Measurements from ENCODE around the gene ABTB2.
"Not testable (repeated sequence)": the region's sequence is repeated elsewhere in the genome, so short reads cannot be mapped to it uniquely, and the experiment has no call there.

Gene ABTB2

DNA sequence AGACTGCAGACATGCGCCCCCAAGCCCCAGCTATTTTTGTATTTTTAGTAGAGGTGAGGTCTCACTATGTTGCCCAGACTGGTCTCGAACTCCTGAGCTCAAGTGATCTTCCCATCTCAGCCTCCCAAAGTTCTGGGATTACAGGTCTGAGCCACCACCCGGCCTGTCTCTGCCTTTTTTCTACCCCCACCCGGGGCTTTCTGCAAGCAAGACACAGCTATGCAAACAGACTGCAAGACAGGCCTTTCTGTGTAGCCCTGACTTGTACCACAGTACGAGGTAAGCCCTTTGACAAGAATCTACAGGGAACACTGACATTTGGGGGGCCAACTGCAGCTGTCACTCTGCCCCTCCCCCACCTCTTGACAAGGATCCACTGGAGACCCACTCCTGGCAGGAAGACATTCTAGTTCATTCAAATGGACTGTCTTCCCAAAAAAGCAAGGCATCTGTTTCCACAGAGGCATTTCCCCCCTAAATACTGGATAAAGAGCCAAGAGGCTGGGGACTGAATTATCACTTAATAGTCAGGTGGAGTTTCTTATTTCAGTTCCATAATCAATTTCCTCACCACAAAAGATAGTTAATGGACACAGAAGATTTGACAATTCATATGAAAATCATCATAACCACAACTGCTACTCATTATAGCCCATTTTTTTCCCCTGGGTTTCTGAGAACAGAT is 118.2 kb downstream of the ABTB2 start:
- DNase-seq (ENCODE audit: low read depth in 2 of 2) = no peak

DNA sequence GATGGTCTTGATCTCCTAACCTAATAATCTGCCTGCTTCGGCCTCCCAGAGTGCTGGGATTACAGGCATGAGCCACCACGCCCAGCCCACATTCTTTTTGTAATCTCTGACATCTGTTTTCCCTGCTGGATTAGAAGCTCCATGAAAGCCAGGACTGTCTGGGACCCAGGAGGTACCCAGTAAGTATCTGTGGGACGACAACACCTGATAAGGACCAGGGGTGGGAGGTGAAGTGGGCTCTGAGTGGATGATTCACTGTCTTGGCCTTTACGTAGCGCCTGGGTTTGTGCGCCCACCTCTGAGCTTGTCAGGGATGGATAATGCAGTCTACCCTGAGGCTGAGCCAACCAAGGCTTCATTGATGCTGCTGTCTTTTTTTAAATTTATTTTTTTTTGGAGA is 118.8 kb downstream of the ABTB2 start:
- DNase-seq (ENCODE audit: low read depth in 2 of 2) = no peak

DNA sequence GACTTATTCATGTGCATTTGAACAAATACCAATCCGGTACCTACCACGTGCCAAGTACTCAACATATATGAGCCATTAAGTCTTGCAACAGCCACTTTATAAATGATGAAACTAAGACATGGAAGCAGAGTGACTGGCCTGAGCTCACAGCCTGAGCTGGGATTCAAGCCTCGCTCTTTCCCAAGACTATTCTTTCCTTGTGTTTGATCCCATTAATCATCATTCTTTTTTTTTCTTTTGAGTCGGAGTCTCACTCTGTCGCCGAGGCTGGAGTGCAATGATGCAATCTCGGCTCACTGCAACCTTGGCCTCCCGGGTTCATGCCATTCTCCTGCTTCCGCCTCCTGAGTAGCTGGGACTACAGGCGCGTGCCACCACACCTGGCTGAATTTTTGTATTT is 119.3 kb downstream of the ABTB2 start:
- no peak for DNase-seq (ENCODE audit: low read depth in 2 of 2)

DNA sequence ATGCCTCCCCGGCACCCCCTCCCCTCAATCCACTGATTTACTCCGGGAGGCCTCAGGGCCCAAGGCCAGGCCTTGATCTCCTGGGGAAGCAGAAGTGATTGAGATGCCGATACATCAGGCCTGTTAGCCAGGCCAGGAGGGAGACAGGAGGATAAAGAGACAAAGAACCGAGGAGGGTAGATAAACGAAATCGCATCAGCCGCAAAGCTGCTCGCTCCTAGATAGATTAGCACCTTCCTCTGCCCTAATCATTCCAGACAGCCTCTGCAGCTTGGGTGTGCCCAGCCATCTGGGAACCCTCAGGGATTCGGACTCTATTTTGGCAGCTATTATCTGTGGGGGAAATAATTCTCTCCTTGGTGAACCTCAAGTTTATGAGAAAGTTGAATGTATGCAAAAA is 121.2 kb downstream of the ABTB2 start:
- DNase-seq (ENCODE audit: low read depth in 2 of 2) = no peak

DNA sequence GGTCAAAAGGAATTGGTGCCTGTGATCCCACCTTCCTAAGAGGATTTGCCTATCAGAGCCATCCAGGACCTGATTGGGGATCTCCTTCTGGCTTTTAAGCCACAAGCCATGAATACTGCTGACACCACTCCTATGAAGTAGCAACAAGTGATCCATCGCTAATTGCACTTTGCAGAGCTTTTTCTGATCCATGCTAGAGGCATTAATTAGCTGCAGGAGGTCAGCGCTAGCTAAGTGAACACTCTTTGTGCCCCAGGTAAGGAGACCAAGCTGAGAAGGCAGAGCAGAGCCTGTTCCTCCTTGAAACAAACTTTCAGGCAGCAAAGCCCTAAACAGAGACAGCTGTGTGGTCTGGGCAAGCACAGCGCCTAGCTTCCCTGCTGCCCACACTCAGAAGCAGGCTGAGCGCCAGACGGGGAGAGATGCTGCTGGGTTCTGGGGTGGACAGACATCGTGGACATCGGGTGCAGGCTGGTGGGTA is 122.2 kb downstream of the ABTB2 start:
- no peak for DNase-seq (ENCODE audit: low read depth in 2 of 2)

DNA sequence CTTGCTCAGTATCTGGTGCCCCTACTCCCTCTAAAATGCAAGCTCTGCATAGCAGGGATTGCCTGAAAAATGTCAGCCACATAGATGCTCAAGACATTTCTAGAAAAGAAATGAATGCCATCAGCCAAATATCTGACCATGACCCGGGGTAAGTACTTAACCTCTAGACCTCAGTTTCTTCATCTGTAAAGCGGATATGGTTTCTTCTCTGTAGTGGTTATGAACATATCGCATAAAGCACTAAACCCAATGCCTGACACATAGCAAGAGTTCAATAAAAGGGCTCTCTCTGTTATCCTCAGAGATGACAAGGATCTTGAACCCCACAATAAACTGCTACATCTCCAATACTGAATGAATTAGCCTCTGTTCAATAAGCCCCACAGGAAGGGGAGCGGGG is 122.6 kb downstream of the ABTB2 start:
- DNase-seq (ENCODE audit: low read depth in 2 of 2) = no peak

DNA sequence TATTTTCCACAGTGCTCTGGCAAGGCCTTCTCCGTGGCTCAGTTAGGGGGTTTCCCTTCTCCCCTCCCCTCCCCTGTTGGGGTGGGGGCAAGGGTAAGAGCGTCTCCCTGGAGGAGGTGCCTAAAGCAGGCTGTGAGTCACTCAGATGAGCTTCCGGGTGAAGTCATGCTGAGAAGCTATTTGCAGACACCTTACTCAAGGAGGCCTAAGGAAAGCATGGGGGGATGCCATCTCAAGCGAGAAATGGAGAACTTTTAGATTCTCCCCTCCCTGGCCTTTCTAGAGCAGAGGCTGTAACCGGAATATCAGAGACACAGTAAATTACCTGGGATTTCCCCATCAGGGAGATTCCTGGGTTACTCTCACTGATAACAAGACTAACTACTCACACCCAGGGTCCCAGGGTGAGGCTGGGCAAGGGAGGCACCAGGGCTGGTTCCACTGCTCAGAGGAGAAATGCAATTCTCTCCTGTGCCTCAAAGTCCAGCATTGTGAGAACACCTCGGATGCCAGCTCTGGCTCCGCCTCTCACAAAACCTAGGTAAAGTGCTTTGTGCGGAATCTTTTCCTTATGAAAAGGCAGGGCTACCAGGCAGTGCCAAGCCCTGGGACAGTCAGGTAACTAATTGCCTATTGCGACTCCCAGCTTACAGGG is 123.6 kb downstream of the ABTB2 start:
- DNase-seq (ENCODE audit: low read depth in 2 of 2) = peak; percentile 47 to 48

DNA sequence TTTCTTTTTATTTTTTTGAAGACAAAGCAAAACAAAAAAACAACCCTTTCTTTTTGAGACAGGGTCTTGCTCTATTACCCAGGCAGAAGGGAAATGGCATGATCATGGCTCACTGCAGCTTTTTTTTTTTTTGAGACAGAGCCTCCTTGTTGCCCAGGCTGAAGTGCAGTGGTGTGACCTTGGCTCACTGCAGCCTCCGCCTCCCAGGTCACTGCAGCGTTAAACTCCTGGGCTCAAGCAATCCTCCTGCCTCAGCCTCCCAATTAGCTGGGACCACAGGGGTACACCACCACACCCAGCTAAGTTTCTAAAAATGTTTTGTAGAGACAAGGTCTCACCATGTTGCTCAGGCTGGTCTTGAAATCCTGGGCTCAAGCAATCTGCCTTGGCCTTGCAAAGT is 124.6 kb downstream of the ABTB2 start:
- no peak for DNase-seq (ENCODE audit: low read depth in 2 of 2)

DNA sequence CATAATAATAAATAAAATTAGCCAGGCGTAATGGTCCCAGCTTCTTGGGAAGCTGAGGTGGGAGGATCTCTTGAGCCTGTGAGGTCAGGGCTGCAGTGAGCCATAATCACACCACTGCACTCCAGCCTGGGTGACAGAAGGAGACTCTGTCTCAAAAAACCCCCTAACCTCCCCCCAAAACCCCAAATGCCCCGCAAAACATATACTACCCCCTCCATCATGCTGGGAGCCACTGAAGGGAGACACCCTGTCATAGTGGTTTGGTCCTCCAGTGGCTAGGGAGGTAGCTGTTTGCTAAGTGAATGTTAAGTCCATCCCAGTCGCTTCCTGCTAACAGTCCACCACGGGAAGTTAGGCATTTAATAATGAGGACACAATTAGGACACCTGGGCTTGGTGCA is 125.0 kb downstream of the ABTB2 start:
- DNase-seq (ENCODE audit: low read depth in 2 of 2) = no peak

DNA sequence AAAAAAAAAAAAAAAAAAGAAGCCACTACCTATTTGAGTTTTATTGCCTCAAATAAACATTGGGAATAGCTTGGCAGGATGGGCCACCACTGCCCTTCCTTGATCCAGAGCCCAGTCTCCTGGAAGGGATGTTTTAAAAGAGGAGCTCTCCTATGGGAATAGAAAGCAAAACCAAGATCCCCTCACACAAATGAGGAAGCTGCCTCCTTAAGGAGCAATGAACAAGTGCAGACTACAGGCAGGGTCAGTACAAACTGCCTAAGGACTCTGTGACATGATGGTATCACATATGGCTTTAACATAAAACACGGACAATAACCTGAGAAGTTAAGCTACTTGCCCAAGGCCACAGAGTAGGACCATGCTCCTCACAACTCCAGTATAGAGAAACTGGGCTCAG is 131.6 kb downstream of the ABTB2 start:
- DNase-seq (ENCODE audit: low read depth in 2 of 2) = no peak

DNA sequence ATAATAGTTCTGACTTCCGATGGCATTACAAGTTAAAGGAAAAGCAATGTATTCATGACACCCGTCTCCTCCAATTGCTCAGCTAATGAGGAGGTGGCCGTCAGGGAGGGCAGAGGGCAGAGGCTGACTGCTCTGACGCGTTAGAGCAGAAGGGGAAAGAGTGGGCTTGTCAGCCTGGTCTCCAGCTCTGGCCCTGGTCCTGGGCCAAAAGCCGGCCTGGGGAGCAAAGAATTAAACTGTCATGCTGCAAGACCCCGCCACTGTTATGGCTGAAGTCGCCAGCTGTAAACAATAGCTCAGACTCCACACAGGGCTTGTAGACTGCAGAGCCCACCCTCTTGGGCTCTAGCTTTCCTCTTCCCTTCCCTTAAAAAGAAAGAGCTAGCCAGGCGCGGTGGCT is 132.7 kb downstream of the ABTB2 start:
- no peak for DNase-seq (ENCODE audit: low read depth in 2 of 2)

DNA sequence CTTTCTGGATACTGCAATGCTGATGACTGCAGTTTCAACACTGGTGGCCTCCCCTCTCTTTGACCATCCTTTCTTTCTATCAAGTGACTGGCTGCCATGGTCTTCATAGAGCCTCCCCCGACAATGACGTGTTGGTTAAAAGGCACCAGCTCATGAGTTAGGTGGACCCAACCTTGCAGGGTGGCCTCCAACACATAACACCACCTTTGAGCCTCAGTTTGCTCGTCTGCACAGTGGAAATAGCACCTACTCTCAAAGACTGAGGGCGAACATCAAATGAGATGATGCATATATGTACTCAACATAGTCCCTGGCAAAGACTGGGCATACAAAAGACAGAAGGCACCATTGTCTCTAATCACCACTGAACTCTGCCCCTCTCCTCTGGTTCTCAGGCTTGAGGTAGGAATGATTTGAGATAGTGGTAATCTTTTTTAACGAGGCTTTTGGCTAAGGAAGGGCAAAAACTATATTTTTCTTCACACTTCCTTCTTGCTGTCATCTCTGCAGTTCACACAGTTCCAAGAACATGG is 133.3 kb downstream of the ABTB2 start:
- DNase-seq (ENCODE audit: low read depth in 2 of 2) = no peak

DNA sequence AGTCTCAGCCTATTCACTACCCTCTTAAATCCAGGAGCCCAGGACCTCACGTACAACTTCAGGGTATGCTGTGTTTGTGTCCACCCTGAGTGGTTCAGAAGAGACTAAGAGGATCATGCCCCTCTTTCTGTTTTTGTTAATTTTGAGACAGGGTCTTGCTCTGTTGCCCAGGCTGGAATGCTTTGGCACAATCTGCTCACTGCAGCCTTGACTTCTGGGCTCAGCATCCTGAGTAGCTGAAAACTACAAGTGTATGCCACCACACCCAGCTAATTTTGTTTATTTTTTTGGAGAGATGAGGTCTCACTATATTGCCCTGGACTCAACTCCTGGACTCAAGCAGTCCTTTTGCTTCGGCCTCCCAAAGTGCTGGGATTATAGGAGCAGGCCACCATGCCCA is 133.9 kb downstream of the ABTB2 start:
- no peak for DNase-seq (ENCODE audit: low read depth in 2 of 2)

DNA sequence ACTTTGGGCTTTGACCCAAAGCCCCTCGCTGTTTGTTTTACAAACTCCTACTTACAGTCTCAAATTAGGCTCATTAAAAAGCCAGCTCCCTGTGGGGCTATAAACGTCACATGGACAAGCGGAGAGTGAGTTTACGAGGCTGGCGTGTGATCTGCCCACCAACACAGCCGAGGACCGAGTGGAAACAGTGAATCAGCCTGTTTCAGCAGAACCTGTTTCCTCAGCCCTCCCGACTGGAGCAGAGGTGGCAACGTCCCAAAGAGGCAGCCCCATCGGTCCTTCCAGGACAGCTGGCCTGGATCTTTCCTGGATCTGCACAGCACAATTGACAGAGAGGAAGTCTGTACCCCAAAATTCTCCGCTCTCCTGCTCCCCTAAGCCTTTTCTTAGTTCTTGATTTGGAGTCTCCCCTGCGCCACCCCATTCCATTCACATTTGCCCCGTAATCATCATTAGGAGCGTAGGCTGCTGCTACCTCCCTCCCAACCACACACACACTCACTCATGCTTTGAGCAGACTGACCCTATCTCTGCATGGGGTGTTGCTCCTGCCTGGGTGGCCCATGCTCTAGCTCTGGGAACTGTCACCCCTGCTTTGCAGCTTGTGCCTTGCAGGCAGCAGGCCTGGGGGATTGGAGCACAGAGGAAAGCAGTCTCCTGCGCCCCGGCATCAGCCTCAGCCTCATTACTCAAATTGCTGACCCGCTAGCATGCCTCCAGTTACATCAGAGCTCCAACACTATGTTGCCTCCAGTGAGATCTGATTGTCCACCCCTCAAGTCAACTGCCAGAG is 134.6 kb downstream of the ABTB2 start:
- DNase-seq (ENCODE audit: low read depth in 2 of 2) = no peak

DNA sequence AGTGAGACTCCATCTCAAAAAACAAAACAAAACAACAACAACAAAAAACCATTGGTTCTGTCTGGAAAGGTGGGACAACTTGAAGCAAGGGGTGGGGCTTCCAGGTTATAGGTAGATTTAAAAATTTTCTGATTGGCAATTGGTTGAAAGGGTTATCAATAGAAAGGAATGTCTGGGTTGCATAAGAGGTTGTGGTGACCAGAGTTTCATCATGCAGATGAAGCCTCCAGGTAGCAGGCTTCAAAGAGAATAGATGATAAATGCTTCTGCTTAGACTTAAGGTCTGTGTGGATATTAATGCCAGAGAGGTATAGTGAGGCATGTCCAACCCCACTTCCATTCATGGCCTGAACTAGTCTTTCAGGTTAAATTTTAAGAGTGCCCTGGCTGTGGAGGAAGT is 135.8 kb downstream of the ABTB2 start:
- DNase-seq (ENCODE audit: low read depth in 2 of 2) = no peak

DNA sequence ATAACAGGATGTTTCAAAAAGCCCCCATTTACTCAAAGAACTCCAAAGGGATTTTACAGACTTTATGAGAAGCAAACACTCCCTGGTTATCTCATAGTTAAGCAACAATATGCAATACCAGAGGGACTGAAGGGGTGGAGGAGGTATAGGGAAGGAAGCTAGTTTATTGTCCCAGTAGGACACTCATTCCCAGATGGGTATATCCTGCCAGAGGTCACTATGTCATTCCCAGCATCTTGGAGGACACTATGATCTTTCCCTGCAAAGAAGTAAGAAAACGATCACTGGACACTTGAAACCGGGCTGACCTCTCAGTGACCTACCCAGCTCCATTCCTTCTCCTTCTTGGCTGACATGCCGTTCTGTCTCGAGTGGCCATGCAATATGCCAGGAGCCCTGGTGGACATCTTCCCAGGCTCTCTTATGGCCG is 137.9 kb downstream of the ABTB2 start:
- no peak for DNase-seq (ENCODE audit: low read depth in 2 of 2)

DNA sequence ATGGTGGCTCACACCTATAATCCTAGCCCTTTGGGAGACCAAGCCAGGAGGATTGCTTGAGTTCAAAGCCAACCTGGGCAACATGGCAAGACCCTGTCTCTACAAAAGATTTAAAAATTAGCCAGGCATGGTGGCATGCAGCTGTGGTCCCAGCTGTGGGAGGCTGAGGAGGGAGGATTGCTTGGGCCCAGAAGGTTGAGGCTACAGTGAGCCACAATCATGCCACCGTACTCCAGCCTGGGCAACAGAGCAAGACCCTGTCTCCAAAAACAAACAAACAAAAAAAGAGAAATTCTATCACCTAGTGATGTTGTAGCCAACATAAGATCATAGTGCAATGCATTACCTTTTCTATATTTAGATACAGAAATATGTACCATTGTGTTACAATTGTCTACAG is 138.5 kb downstream of the ABTB2 start:
- no peak for DNase-seq (ENCODE audit: low read depth in 2 of 2)

DNA sequence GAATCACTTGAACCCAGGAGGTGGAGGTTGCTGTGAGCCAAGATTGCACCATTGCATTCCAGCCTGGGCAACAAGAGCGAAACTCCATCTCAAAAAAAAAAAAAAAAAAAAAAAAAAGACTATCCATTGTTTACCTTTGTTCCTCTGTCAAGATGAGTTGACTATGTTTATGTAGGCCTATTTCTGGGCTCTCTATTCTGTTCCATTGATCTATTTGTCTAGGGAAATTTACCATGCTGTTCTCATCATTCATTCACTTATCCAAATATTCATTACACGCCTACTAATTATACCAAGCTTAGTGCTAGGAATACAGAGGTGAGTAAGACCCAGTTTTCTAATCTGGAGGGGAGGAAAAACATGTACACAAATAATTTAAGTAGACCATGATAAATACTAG is 139.1 kb downstream of the ABTB2 start:
- DNase-seq (ENCODE audit: low read depth in 2 of 2) = not testable (repeated sequence)

DNA sequence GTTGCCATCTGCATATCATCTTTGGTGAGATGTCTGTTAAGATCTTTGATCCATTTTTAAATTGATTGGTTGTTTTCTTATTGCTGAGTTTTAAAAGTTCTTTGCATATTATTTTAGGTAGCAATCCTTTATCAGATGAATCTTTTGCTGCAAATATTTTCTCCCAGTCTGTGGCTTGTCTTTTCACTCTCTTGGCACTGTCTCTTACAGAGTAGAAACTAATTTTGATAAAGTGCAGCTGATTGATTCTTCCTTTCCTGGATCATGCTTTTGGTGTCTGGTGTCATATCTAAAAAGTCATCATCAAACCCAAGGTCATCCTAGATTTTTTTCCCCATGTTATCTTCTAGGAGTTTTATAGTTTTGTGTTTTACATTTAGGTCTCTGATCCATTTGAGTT is 139.7 kb downstream of the ABTB2 start:
- no peak for DNase-seq (ENCODE audit: low read depth in 2 of 2)

DNA sequence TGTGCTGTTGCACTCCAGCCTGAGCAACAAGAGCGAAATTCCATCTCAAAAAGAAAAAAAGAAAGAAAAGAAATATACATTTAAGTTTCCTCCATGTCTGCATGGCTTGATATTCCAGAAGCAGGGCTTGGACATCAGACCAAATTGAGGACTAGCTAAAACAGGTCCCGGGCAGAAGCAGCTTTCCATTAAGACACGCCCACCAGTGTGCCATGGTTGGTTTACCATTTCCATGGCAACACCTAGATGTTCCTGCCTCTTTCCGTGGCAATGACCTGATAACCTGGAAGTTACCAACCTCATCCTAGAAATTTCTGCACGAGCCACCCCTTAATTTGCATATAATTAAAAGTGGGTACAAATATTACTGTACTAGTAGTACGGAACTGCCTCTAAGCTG is 141.1 kb downstream of the ABTB2 start:
- no peak for DNase-seq (ENCODE audit: low read depth in 2 of 2)

DNA sequence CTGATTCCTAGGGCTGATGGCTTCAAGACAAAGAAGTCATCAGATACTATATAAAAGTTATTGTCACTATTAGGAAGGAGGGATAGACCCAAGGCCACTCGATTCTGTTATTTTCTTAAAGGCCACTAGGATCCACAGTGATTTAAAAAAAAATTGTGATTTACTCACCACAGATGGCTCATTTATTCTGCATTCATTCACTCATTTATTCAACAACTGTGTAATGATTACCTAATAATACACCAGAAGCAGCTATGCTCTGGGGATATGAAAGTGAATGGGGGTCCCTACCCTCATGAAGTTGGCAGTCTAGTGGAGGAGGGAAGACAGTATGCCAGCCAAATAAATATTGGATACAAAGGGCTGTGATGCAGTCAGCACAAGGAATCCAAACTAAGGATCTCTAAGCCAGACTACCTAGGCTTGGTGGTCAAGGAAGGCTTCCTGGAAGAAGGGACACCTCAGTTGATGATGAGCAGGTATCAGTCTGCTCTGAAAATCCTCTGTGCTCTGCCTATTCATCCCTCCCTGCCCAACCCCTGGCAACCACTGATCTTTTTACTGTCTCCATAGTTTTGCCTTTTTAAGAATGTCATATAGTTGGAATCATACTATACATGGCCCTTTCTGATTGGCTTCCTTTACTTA is 141.9 kb downstream of the ABTB2 start:
- no peak for DNase-seq (ENCODE audit: low read depth in 2 of 2)
